Hypothalamus (tissue), 51 donors: Measurements from ENCODE around the gene TXNDC2.
"Not testable (repeated sequence)": the region's sequence is repeated elsewhere in the genome, so short reads cannot be mapped to it uniquely, and the experiment has no call there.

ENCODE experiments used
- DNase-seq, 51 donors: peaks; one replicate each; lab custom pipeline; 2025; lab: John Stamatoyannopoulos, UW

TXNDC2 gene

GRCh38 chr18:9878095-9878494, 7.7 kb upstream of the TXNDC2 start:
- DNase-seq = no peak

DNA sequence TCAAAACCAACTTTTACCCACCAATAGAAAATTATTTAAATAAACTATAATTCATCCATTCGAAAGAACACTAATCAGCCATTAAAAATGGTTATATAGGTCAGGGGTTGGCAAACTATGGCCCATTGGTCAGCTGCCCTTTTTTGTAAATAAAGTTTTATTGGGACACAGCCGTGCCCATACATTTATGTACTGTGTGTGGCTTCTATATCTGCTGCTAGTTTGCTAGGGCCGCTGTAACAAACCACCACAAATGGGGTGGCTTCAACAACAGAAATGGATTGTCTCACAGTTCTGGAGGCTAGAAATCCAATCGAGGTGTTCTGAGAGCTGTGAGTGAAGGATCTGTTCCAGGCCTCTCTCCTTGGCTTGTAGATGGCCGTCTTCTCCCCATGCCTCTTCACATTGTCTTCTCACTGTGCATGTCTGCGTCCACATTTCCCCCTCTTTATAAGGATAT, 7.0 kb upstream of the TXNDC2 start:
- no peak for DNase-seq

GRCh38 chr18:9884090-9884489, 1.7 kb upstream of the TXNDC2 start:
- no peak for DNase-seq

GRCh38 chr18:9884532-9885140, 1.1 kb upstream of the TXNDC2 start:
- no peak for DNase-seq

GRCh38 chr18:9886005-9886348, 204 bp downstream of the TXNDC2 start:
- no peak for DNase-seq

DNA sequence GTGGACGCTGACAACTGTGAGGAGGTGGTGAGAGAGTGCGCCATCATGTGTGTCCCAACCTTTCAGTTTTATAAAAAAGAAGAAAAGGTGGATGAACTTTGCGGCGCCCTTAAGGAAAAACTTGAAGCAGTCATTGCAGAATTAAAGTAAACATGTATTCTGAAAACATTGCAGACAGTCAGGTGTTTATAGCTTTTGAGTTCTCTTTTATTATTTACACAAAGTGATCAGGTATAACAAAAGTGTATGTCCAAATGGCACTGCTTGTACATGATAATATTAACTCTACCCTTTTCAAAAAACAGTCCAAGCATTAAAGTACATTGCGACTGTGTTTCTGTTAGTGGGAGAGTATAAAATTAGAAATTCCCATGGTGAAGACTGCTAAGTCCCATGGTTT, 2.2 kb downstream of the TXNDC2 start:
- DNase-seq = no peak

- no peak for DNase-seq
Measured at GRCh38 chr18:9890196-9890595, 4.4 kb downstream of the TXNDC2 start.

- no peak for DNase-seq
Measured at GRCh38 chr18:9890957-9891356, 5.2 kb downstream of the TXNDC2 start.

DNA sequence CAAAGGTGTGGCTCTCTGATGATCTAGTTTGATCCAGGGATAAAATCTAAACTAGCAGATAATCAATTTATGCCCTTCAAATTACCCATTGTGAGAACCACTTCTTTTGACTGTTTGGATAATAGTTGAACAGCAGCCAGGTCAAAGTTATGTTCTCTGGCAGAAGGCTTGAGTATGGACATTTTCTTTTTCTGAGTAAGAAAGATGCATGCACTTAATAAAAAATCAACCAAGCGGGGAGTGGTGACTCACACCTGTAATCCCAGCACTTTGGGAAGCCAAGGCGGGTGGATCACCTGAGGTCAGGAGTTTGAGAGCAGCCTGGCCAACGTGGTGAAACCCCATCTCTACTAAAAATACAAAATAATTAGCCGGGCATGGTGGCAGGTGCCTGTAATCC, 5.7 kb downstream of the TXNDC2 start:
- DNase-seq = not testable (repeated sequence)

DNA sequence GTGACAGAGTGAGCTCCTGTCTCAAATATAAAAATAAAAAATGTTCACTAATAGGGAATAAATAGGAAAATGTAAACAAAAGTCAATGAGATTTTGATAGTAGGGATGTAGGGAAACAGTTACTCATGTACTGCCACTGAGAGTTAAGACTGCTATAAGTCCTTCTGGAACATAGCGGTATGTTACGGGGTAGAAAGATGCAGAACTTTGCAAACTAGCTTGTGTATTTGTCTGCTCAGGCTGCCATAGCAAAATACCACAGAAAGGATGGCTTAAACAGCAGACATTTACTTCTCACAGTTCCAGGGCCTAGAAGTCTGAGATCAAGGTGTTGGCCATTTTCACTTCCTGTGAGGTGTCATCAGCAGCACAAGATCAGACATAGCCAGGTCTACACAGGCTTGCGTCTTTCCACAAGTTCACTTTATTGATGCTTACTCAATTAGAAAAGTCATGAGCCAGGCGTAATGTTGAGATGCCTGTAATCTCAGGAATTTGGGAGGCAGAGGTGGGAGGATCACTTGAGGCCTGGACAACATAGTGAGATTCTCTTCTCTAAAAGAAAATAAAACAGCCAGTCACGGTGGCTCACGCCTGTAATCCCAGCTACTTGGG, 8.8 kb downstream of the TXNDC2 start:
- no peak for DNase-seq

- no peak for DNase-seq
Measured at GRCh38 chr18:9897129-9897528, 11.4 kb downstream of the TXNDC2 start.

GRCh38 chr18:9897787-9898291, 12.1 kb downstream of the TXNDC2 start:
- not testable (repeated sequence) for DNase-seq

DNA sequence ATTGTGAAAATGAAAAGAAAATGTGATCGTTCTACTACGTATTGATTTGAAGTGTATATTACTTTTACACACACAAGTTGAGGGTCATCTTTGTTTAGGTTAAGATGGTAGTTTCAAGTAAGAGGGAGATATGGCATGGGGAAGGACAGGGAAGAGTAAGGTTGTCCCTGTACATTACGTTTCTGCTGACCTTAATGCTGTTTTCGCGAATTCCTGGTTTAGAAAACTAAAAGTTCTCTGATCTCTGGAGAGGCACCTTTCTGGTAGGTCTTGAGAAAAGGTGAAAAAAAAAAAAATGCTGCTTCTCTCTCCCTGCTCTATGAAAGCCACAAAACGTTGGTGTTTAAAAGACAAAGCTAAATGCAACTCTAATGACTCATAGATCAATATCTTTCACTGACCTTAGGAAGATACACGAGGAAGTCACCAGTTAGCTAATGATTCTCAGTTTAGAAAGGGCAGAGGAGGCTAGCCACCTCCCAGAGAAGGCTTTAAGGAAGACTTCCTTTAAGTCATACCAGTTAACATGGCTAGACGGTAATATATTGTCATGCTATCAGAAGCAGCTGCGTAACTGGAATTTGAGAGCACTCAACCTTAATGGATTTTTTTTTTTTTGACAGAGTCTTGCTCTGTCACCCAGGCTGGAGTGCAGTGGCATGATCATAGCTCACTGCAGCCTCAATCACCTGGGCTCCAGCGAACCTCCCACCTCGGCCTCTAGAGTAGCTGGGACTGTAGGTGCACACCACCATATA, 13.2 kb downstream of the TXNDC2 start:
- no peak for DNase-seq

GRCh38 chr18:9899550-9899930, 13.8 kb downstream of the TXNDC2 start:
- DNase-seq = not testable (repeated sequence)

GRCh38 chr18:9900699-9901098, 14.9 kb downstream of the TXNDC2 start:
- no peak for DNase-seq

DNA sequence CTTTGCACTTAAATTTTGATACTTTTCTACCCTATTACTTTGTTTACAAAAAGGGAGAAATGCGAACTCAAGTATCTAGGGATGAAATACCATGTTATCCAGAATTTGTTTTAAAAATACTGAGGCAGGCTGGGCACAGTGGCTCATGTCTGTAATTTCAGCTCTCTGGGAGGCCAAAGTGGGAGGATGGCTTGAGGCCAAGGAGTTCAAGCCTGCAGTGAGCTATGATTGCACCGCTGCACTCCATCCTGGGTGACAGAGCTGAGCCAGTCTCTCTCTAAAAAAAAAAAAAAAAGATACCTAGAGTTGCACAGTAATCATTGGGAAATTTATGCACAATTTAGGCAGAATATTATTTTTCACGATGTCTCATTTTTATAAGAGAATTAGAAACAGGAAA, 15.6 kb downstream of the TXNDC2 start:
- no peak for DNase-seq

GRCh38 chr18:9902264-9902663, 16.5 kb downstream of the TXNDC2 start:
- not testable (repeated sequence) for DNase-seq

- no peak for DNase-seq
Measured at GRCh38 chr18:9902832-9903231, 17.1 kb downstream of the TXNDC2 start.

- DNase-seq = no peak
Measured at GRCh38 chr18:9905401-9905922, 19.7 kb downstream of the TXNDC2 start.

DNA sequence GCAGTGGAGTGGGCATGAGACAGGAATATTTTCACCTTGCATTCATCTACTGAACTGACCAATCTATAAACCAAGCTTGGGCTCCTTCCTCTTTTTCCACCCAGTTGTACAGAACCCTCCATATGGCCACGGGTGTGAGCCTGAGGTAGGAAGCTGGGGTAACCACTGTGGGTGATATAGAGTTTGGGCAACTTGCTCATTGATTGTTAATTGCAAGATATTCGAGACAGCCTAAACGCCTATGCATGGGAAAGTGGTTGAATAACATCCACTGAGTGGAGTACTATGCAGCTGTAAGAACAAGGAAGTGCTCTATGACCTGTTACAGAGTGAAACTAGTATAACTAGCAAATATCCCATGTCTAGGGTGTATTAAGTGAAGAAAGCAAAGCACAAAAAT, 20.7 kb downstream of the TXNDC2 start:
- no peak for DNase-seq

- no peak for DNase-seq
Measured at GRCh38 chr18:9907867-9908266, 22.1 kb downstream of the TXNDC2 start.

DNA sequence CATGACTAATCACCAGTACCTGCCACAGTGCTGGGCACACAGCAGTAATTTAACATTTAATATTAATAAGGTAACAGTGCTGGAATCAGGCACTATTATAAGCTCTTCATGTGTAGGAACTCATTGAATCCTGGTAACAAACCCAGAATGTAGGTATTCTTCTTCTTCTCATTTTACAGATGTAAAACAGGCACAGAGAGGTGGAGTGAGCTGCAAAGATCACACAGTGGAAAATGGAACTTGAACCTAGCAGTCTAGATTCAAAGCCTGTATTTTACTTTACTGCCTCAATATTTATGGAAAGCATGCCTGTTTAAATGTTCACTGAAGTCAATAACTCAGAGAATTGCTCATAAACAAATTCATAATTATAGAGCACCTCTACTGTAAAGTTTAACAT, 24.3 kb downstream of the TXNDC2 start:
- DNase-seq = no peak
